ENCODE data around the gene PTPRCAP. TPM values are rescaled to one million over a fixed set of nuclear protein-coding genes. Genes with fewer than 3 reads are reported as not detected.

PTPRCAP gene
- total and polyA plus RNA-seq, 9 of the 15 experiments (the other 6 are each of a cell fraction or from before 2014, with no cell fraction given) = 0.22 to 2.0 (median 1.1) TPM; not detected in 4

DNA sequence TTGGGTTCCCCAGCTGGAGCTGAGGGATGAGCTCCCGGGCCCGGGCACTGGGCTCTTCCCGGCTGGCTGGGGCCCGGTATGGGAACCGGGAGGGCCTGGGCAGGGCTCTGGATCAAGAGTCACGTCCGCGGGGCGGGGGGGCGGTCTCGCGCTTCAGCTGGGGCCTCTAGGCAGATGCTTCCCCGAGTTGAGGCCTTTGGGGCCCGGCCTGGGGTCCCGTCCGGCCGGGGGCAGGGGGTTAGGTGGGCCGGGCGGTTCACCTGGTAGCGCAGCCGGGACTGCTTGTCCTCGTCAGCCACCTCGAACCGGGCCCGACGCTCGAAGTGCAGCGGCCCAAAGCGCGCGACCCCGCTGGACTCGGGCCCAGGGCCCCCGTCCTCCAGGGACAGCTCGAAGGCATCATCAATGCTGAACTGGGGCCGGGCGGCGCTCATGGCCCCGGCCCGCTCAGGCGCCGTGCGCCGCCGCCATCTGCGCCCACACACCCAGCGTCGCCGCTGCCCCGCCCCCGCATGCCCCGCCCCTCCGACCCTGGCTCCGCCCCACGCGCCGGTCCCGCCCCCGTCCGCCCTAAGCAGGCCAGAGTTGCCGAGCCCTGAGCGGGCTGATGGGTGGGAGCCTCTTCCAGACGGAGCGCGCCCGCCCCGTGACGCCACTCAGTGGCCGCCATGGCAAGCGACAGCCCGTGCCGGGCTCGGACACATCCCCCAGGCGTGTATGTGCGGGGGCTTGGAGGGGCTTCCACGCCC is 31.5 kb upstream of the PTPRCAP start, which contains the start of gene TMEM134 (continued):
- TF ChIP-seq, protein P1, sequence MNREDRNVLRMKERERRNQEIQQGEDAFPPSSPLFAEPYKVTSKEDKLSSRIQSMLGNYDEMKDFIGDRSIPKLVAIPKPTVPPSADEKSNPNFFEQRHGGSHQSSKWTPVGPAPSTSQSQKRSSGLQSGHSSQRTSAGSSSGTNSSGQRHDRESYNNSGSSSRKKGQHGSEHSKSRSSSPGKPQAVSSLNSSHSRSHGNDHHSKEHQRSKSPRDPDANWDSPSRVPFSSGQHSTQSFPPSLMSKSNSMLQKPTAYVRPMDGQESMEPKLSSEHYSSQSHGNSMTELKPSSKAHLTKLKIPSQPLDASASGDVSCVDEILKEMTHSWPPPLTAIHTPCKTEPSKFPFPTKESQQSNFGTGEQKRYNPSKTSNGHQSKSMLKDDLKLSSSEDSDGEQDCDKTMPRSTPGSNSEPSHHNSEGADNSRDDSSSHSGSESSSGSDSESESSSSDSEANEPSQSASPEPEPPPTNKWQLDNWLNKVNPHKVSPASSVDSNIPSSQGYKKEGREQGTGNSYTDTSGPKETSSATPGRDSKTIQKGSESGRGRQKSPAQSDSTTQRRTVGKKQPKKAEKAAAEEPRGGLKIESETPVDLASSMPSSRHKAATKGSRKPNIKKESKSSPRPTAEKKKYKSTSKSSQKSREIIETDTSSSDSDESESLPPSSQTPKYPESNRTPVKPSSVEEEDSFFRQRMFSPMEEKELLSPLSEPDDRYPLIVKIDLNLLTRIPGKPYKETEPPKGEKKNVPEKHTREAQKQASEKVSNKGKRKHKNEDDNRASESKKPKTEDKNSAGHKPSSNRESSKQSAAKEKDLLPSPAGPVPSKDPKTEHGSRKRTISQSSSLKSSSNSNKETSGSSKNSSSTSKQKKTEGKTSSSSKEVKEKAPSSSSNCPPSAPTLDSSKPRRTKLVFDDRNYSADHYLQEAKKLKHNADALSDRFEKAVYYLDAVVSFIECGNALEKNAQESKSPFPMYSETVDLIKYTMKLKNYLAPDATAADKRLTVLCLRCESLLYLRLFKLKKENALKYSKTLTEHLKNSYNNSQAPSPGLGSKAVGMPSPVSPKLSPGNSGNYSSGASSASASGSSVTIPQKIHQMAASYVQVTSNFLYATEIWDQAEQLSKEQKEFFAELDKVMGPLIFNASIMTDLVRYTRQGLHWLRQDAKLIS (CRISPR knock-in tag; IDR thresholded peaks at IDR 0.05) = no peak
- TF ChIP-seq, protein P2, sequence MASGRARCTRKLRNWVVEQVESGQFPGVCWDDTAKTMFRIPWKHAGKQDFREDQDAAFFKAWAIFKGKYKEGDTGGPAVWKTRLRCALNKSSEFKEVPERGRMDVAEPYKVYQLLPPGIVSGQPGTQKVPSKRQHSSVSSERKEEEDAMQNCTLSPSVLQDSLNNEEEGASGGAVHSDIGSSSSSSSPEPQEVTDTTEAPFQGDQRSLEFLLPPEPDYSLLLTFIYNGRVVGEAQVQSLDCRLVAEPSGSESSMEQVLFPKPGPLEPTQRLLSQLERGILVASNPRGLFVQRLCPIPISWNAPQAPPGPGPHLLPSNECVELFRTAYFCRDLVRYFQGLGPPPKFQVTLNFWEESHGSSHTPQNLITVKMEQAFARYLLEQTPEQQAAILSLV (tag; IDR thresholded peaks at IDR 0.05) = no peak
- TF ChIP-seq PHF21A (IDR thresholded peaks at IDR 0.05; ENCODE audit: borderline replicate concordance, low read depth) = no peak
- no peak for TF ChIP-seq TRIM28 (IDR thresholded peaks at IDR 0.05)
- TF ChIP-seq, protein P3, sequence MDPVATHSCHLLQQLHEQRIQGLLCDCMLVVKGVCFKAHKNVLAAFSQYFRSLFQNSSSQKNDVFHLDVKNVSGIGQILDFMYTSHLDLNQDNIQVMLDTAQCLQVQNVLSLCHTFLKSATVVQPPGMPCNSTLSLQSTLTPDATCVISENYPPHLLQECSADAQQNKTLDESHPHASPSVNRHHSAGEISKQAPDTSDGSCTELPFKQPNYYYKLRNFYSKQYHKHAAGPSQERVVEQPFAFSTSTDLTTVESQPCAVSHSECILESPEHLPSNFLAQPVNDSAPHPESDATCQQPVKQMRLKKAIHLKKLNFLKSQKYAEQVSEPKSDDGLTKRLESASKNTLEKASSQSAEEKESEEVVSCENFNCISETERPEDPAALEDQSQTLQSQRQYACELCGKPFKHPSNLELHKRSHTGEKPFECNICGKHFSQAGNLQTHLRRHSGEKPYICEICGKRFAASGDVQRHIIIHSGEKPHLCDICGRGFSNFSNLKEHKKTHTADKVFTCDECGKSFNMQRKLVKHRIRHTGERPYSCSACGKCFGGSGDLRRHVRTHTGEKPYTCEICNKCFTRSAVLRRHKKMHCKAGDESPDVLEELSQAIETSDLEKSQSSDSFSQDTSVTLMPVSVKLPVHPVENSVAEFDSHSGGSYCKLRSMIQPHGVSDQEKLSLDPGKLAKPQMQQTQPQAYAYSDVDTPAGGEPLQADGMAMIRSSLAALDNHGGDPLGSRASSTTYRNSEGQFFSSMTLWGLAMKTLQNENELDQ (CRISPR knock-in tag; IDR thresholded peaks at IDR 0.05; ENCODE audit: borderline replicate concordance) = no peak
- no peak for TF ChIP-seq ZNF668 (CRISPR knock-in tag; IDR thresholded peaks at IDR 0.05)
- no peak for TF ChIP-seq ZNF143 (CRISPR knock-in tag; IDR thresholded peaks at IDR 0.05)
- no peak for TF ChIP-seq MEF2A (IDR thresholded peaks at IDR 0.05; ENCODE audit: control insufficient read depth, low read depth, low read length)
- TF ChIP-seq NR4A1 (CRISPR knock-in tag; IDR thresholded peaks at IDR 0.05) = no peak
- TF ChIP-seq NR4A1 (tag; IDR thresholded peaks at IDR 0.05) = no peak
- peak; percentile 70 for TF ChIP-seq CXXC5 (CRISPR knock-in tag; IDR thresholded peaks at IDR 0.05)
- TF ChIP-seq ZNF764 (CRISPR knock-in tag; IDR thresholded peaks at IDR 0.05; ENCODE audit: low read depth) = no peak
- TF ChIP-seq RBM34 (IDR thresholded peaks at IDR 0.05; ENCODE audit: borderline replicate concordance, insufficient read depth, low read length) = no peak
- TF ChIP-seq WHSC1 (IDR thresholded peaks at IDR 0.05; ENCODE audit: low read length) = no peak
- TF ChIP-seq ZNF589 (CRISPR knock-in tag; IDR thresholded peaks at IDR 0.05; ENCODE audit: low read depth) = no peak
- peak; percentile 78 for TF ChIP-seq GABPB1 (CRISPR knock-in tag; IDR thresholded peaks at IDR 0.05)
- TF ChIP-seq ZNF586 (CRISPR knock-in tag; conservative IDR thresholded peaks at IDR 0.05) = no peak
- no peak for TF ChIP-seq TAF9B (IDR thresholded peaks at IDR 0.05; ENCODE audit: partially characterized antibody)
- 0 out of 2 replicates have a peak, but pooled peaks have one; percentile 26 for TF ChIP-seq ZNF263 (CRISPR knock-in tag; IDR thresholded peaks at IDR 0.05; ENCODE audit: borderline replicate concordance)
- TF ChIP-seq PML (IDR thresholded peaks at IDR 0.05; ENCODE audit: low read length) = peak; percentile 73; the same call in 1 of the 2 replicates
- TF ChIP-seq ZNF583 (CRISPR knock-in tag; IDR thresholded peaks at IDR 0.05) = 0 out of 2 replicates have a peak, but pooled peaks have one; percentile 17
- peak; percentile 57 for TF ChIP-seq SAP30 (IDR thresholded peaks at IDR 0.05; ENCODE audit: borderline replicate concordance, insufficient read depth, low read depth, low read length, poor library complexity, severe bottlenecking)
